GM19395 (cell line): ENCODE measurements around the gene PECR.

Source experiments
- ATAC-seq: cut with Tn5 transposase; IDR thresholded peaks from one replicate; pipeline ENCODE4 v1.9.1; 2021; ENCODE audit warnings: mild to moderate bottlenecking, moderate library complexity; ENCODE audit not compliant: unreplicated experiment

PECR gene

GRCh38 chr2:216081487-216082116 is at the start of gene PECR, which contains the start of gene TMEM169:
PECR (minus strand) TSS chr2:216081809; CDS start chr2:216081741, 68 bp downstream.
TMEM169 (plus strand) TSS chr2:216081919; CDS start chr2:216095964, 14,045 bp downstream.
- ATAC-seq = peak; percentile 91

GRCh38 chr2:216130346-216130971 is 48.9 kb upstream of the PECR start:
- ATAC-seq = no peak

GRCh38 chr2:216126943-216127342 is 45.3 kb upstream of the PECR start:
- no peak for ATAC-seq

- ATAC-seq = no peak
Observed at GRCh38 chr2:216121255-216121654, 39.6 kb upstream of the PECR start.

- no peak for ATAC-seq
Observed at GRCh38 chr2:216119986-216120385, 38.4 kb upstream of the PECR start.

- no peak for ATAC-seq
Observed at GRCh38 chr2:216119146-216119545, 37.5 kb upstream of the PECR start.

GRCh38 chr2:216118474-216118873 is 36.9 kb upstream of the PECR start:
- no peak for ATAC-seq

- no peak for ATAC-seq
Observed at GRCh38 chr2:216117561-216118340, 36.1 kb upstream of the PECR start.

GRCh38 chr2:216116418-216116817 is 34.8 kb upstream of the PECR start:
- ATAC-seq = no peak

- peak; percentile 44 for ATAC-seq
Observed at GRCh38 chr2:216114714-216115531, 33.3 kb upstream of the PECR start.

GRCh38 chr2:216114382-216114713 is 32.7 kb upstream of the PECR start:
- peak; percentile 1 for ATAC-seq

- peak; percentile 77 for ATAC-seq
Observed at GRCh38 chr2:216113572-216113971, 32.0 kb upstream of the PECR start.

GRCh38 chr2:216112926-216113325 is 31.3 kb upstream of the PECR start:
- no peak for ATAC-seq

- no peak for ATAC-seq
Observed at GRCh38 chr2:216111122-216111521, 29.5 kb upstream of the PECR start.

- ATAC-seq = no peak
Observed at GRCh38 chr2:216110620-216111019, 29.0 kb upstream of the PECR start.

- no peak for ATAC-seq
Observed at GRCh38 chr2:216109962-216110614, 28.5 kb upstream of the PECR start.

GRCh38 chr2:216108967-216109921 is 27.6 kb upstream of the PECR start, which contains the start of gene XRCC5:
XRCC5 (plus strand) TSS chr2:216109348; CDS start chr2:216109437, 89 bp downstream.
- peak; percentile 52 for ATAC-seq

- ATAC-seq = no peak
Observed at GRCh38 chr2:216108310-216108966, 26.8 kb upstream of the PECR start.

- ATAC-seq = no peak
Observed at GRCh38 chr2:216107760-216108159, 26.2 kb upstream of the PECR start.
